Effector CD4-positive, alpha-beta T cell (primary cell): ENCODE measurements around the gene GARIN6. TPM values are rescaled to one million over a fixed set of nuclear protein-coding genes. Genes with fewer than 3 reads are reported as not detected.
"Not testable (repeated sequence)": the region's sequence is repeated elsewhere in the genome, so short reads cannot be mapped to it uniquely, and the experiment has no call there.

Experiments used
- DNase-seq: peaks from one replicate; pipeline ENCODE4 v3.0.0-alpha.2; 2020
- total RNA-seq: gene quantifications from one replicate; lab custom pipeline; 2026; lab: John Stamatoyannopoulos, UW

GARIN6 gene
- total RNA-seq: not detected

- no peak for DNase-seq
Measured at GRCh38 chr12:99647453-99647852, at the start of gene GARIN6. GARIN6 (plus strand) TSS chr12:99647753; CDS start chr12:99648175, 422 bp downstream.

GRCh38 chr12:99598785-99599184, 48.8 kb upstream of the GARIN6 start:
- no peak for DNase-seq

DNA sequence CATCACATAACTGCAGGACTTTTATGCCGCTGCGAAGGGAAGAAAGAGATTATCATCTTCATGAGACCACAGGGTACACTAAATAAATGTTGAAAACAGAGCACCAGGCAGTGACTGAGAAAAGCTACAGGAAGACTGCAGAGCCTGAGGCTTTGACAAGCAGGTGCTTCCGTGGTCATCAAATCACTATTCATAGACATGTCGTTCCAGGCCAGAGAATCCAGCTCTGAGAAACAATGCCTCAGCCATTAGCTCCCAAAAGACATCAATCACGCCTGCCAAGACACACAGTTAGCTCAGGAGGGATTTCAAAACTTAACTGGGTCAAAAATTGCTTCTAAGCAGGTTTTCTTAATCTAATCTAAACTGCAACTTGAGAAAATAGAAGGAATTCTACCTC, 47.2 kb upstream of the GARIN6 start:
- no peak for DNase-seq

- no peak for DNase-seq
Measured at GRCh38 chr12:99609455-99610181, 37.9 kb upstream of the GARIN6 start.

DNA sequence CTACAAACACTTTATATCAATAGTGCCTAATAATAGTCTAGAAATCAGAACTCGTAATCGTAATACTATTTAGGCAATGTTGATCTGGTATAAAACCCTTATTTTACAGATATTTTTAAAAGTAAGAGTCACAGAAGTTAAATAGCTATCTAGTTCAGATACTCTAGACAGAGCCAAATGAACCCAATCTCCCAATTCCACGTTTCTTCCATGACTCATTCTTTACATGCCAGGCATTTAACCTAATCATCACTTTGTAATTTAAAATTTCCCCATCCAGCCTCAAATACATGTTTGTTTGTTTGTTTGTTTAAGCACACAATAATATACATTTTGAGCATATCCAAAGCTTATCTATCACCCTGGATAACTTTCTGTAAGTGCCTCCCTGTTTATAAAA, 36.4 kb upstream of the GARIN6 start:
- DNase-seq: no peak

DNA sequence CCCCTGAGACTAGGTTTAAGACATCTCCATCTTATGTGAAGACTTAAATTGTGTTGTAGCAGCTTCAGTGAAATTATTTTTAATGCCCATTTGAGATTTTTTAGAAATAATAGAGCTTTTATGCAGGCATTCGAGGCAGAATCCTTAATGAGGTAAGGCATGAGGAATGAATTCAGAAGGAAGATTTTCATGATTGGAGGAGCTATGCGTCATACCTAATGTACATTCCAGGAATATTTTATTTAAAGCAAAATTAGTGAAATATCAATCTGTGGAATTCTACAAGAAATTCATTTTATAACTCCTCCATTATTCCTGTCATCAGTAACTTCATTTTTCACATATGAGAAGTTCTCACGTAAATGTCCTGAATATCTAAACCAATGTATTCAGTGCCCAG, 36.0 kb upstream of the GARIN6 start:
- DNase-seq: no peak

- no peak for DNase-seq
Measured at GRCh38 chr12:99618657-99619056, 28.9 kb upstream of the GARIN6 start.

- no peak for DNase-seq
Measured at GRCh38 chr12:99619389-99620158, 28.0 kb upstream of the GARIN6 start.

- DNase-seq: no peak
Measured at GRCh38 chr12:99620159-99620479, 27.4 kb upstream of the GARIN6 start.

GRCh38 chr12:99624591-99624990, 23.0 kb upstream of the GARIN6 start:
- DNase-seq: not testable (repeated sequence)

- no peak for DNase-seq
Measured at GRCh38 chr12:99627459-99627858, 20.1 kb upstream of the GARIN6 start.

DNA sequence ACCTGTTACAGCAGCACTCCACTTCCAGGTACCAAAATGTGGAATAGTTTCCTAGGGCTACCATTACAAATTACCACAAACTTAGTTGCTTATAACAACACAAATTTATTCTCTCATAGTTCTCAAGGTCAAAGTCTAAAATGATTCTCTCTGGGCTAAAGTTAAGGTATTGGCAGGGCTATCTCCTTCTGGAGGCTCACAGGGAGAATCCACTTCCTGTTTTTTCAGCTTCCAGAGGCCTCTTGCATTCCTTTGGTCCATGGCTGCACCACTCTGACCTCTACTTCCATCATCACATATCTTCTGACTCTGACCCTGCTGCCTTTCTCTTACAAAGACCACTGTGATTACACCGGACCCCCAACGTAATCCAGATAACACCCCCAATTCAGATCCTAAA, 2.9 kb upstream of the GARIN6 start:
- no peak for DNase-seq

- no peak for DNase-seq
Measured at GRCh38 chr12:99648183-99648582, 630 bp downstream of the GARIN6 start.

GRCh38 chr12:99649551-99649950, 2.0 kb downstream of the GARIN6 start:
- no peak for DNase-seq

- DNase-seq: no peak
Measured at GRCh38 chr12:99658671-99659349, 11.3 kb downstream of the GARIN6 start.

- DNase-seq: no peak
Measured at GRCh38 chr12:99670635-99671034, 23.1 kb downstream of the GARIN6 start.

DNA sequence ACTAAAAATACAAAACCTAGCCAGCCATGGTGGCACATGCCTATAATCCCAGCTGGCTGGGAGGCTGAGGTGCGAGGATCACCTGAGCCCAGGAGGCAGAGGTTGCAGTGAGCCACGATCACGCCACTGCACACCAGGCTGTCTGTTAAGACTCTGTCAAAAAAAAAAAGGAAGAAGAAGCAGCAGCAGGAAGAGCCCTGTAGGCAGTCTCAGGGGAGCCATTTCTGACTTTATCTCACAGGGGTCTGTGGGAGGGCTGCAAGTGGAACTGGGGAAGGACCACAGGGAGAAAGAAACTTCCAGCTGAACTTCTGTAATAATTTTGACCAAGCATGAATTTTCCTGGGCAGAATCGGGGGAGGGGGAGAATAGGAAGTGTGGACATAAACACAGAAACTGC, 32.7 kb downstream of the GARIN6 start:
- no peak for DNase-seq

GRCh38 chr12:99686142-99686541, 38.6 kb downstream of the GARIN6 start:
- DNase-seq: no peak

DNA sequence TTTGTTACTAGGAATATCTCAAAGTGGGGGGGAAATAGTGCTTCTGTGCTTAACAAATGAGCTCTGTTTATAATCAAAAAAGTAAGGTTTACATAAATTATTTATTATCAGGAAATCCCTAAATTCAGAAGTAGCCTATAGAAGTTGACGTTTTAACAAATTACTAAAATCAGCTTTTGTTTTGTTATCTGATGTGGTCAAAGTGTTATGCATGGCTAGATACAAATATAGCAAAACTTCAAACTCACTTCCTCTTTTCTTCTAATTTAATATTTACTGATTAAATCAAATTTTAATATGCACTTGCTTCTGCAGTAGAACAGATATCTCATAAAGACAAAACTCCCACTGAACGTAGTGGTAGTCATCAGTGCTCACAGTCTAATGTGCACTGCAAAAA, 47.5 kb downstream of the GARIN6 start:
- DNase-seq: no peak
